Nephron progenitor cell (in vitro differentiated cells): ENCODE measurements around the gene CPM.
A peak's percentile ranks its signal among the peaks of the same experiment; 100 is the strongest.

Source experiments
- DNase-seq: peaks from one replicate; pipeline ENCODE4 v3.0.0; 2021
- H3K27ac Mint-ChIP-seq: 2 replicates; pipeline ENCODE4 v1.8.0; 2021; ENCODE audit warnings: mild to moderate bottlenecking, moderate library complexity, mixed read lengths
- H3K27me3 Mint-ChIP-seq: 2 replicates; pipeline ENCODE4 v1.8.0; 2021; ENCODE audit warnings: mild to moderate bottlenecking, low read depth, mixed read lengths; ENCODE audit not compliant: poor library complexity
- H3K36me3 Mint-ChIP-seq: 2 replicates; pipeline ENCODE4 v1.8.0; 2021; ENCODE audit warnings: low read depth, mixed read lengths
- H3K4me1 Mint-ChIP-seq: 2 replicates; pipeline ENCODE4 v1.8.0; 2021; ENCODE audit warnings: mixed read lengths
- H3K4me3 Mint-ChIP-seq: 2 replicates; pipeline ENCODE4 v1.8.0; 2021; ENCODE audit warnings: mild to moderate bottlenecking, moderate library complexity, mixed read lengths
- H3K9me3 Mint-ChIP-seq: 2 replicates; pipeline ENCODE4 v1.8.0; 2021; ENCODE audit warnings: mild to moderate bottlenecking, moderate library complexity, mixed read lengths
- TF ChIP-seq, protein P1 (sequence below): fragments of 200-600 bp; sonication (generic); IDR thresholded peaks from 2 replicates; pipeline ENCODE4 v1.5.0; 2021; ENCODE audit warnings: antibody characterized with exemption

The CPM gene

DNA sequence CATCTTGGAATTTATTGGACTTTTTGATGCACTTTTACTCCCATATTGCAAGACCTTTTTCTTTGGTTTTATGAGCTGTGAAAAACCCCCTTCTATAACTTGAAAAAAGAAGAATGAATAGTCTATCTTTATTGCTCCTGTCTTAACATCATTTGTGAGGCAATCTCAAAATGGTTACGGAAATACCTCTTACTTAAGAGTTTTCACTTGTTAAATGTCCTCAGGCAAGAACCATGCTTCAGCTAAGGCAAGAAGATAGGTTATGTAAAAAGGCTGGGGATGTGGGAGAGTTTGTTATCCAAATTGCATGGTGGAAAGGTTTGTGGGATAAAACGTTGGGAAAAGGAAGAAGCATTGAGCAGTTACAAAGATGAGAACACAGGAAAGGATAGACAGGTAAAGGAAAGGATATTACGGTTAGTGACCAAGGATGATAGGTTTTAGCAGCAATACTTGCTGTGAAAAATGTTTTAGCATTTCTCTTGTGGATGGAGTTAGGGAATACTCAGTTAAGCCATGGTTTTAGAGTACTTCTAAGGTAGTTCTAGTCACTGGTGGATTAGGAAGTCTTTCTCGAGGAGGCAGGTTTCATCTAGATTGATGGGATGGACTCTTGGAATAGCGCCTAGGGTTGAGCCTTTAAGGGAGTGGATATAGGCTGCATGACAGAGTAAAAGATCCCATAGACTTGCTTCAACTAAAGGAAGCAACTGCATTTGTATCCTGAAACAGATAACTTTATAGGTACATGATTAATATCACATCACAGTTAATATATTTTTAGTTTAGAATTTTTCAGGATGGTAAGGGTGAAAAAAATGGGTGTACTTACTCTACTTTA is 94.7 kb downstream of the CPM start:
- no peak for DNase-seq
- H3K4me1 Mint-ChIP-seq = peaks cover 17% of the 10 kb centered on the region
- H3K36me3 Mint-ChIP-seq = peaks cover 88% of the 10 kb centered on the region
- H3K27me3 Mint-ChIP-seq = peaks cover 5% of the 10 kb centered on the region
- no peaks in the 10 kb centered on the region for H3K9me3 Mint-ChIP-seq
- TF ChIP-seq, protein P1, sequence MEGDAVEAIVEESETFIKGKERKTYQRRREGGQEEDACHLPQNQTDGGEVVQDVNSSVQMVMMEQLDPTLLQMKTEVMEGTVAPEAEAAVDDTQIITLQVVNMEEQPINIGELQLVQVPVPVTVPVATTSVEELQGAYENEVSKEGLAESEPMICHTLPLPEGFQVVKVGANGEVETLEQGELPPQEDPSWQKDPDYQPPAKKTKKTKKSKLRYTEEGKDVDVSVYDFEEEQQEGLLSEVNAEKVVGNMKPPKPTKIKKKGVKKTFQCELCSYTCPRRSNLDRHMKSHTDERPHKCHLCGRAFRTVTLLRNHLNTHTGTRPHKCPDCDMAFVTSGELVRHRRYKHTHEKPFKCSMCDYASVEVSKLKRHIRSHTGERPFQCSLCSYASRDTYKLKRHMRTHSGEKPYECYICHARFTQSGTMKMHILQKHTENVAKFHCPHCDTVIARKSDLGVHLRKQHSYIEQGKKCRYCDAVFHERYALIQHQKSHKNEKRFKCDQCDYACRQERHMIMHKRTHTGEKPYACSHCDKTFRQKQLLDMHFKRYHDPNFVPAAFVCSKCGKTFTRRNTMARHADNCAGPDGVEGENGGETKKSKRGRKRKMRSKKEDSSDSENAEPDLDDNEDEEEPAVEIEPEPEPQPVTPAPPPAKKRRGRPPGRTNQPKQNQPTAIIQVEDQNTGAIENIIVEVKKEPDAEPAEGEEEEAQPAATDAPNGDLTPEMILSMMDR = no peak
- H3K4me3 Mint-ChIP-seq = no peak overlapping the region
- peak overlapping the region; percentile 40 for H3K27ac Mint-ChIP-seq

DNA sequence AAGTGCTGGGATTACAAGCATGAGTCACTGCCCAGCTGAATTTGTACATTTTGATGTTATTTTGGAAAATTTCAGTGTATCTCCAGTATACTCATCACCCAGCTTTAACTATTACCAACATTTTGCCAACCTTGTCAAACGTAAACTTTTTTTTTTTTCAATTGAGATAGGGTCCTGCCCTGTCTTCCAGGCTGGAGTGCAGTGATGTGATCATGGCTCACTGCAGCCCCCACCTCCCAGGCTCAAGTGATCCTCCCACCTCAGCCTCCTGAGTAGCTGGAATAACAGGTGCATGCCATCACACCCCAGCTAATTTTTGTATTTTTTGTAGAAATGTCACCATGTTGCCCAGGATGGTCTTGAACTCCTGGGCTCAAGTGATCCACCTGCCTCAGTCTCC is 95.8 kb downstream of the CPM start:
- Mint-ChIP-seq H3K27me3 (peaks cover 5% of the 10 kb centered on the region), H3K4me1 (peaks cover 17% of the 10 kb centered on the region), H3K36me3 (peaks cover 80% of the 10 kb centered on the region), H3K9me3 (no peaks in the 10 kb centered on the region), H3K4me3 (no peak overlapping the region), H3K27ac (no peak overlapping the region)
- TF ChIP-seq, protein P1 = no peak
- no peak for DNase-seq

DNA sequence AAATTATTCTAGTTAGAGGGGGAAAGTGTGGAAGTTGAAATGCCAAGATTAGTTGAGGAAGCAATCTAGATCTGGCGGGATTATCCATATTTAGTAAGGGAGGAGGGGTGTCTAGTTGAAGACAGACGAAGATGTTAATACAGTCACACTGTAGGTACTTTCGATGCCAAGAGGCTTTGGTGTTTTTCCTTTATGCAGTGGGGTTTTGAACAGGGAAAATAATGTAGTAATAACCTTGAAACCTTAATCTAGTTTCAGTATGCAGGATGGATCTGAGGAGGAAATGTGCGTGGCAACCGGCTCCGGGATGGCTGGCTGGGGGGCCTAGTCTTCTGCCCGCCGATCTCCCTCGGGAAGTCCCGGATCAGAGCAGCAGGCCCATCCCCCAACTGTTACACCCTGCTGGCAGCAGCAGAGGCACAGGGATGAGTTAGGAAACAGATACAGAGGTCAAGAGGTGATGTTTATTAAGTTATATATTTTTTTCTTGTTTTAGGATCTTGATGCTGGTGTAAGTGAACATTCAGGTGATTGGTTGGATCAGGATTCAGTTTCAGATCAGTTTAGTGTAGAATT is 97.5 kb downstream of the CPM start:
- peak; percentile 21 for DNase-seq
- peaks cover 78% of the 10 kb centered on the region for H3K36me3 Mint-ChIP-seq
- H3K4me3 Mint-ChIP-seq = peak overlapping the region; percentile 10
- TF ChIP-seq, protein P1 = no peak
- H3K9me3 Mint-ChIP-seq = no peaks in the 10 kb centered on the region
- peak overlapping the region; percentile 12 for H3K27ac Mint-ChIP-seq
- peaks cover 26% of the 10 kb centered on the region for H3K4me1 Mint-ChIP-seq
- H3K27me3 Mint-ChIP-seq = peaks cover 5% of the 10 kb centered on the region

DNA sequence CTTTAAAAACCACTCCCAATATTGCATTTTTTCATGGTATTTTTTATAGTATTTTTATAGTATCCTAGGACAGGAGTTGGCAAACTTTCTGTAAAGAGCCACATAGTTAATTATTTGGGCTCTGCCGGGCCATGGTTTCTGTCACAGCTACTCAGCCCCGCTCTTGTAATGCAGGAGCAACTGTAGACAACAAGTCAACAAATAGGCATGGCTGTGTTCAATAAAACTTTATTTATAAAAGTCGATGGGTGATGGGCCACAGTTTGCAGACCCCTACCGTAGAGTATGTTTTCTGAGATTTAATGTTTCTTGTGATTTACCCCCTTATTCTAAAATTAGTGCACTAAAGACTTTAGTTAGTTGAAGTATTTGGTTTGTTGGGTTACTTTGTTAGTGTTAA is 99.5 kb downstream of the CPM start:
- no peak for DNase-seq
- Mint-ChIP-seq H3K36me3 (peaks cover 64% of the 10 kb centered on the region), H3K9me3 (no peaks in the 10 kb centered on the region), H3K4me3 (no peak overlapping the region), H3K27me3 (peaks cover 5% of the 10 kb centered on the region), H3K27ac (no peak overlapping the region), H3K4me1 (peaks cover 30% of the 10 kb centered on the region)
- TF ChIP-seq, protein P1 = no peak

DNA sequence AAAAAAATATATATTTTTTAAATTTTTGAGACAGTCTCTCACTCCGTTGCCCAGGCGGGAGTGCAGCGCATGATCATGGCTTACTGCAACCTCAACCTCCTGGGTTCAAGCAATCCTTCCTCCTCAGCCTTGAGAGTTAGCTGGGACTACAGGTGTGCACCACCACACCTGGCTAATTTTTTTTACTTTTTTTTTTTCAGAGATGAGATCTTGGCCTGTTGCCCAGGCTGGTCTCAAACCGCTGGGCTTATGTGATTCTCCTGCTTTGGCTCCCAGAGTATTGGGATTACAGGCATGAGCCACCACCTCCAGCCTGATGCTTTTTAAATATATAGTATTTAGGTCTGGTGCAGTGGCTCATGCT is 100.5 kb downstream of the CPM start:
- Mint-ChIP-seq H3K4me1 (peaks cover 30% of the 10 kb centered on the region), H3K36me3 (peaks cover 57% of the 10 kb centered on the region), H3K27me3 (peaks cover 5% of the 10 kb centered on the region), H3K27ac (no peak overlapping the region), H3K4me3 (no peak overlapping the region), H3K9me3 (no peaks in the 10 kb centered on the region)
- no peak for DNase-seq
- TF ChIP-seq, protein P1 = no peak
